GM21515 (cell line): Measurements from ENCODE around the gene LMNB1.
A peak's percentile ranks its signal among the peaks of the same experiment; 100 is the strongest.
"Not testable (repeated sequence)": the region's sequence is repeated elsewhere in the genome, so short reads cannot be mapped to it uniquely, and the experiment has no call there.

Experiments used
- ATAC-seq: cut with Tn5 transposase; IDR thresholded peaks from one replicate; pipeline ENCODE4 v1.9.1; 2021; ENCODE audit not compliant: unreplicated experiment

LMNB1 gene

GRCh38 chr5:126853541-126854307 is 76.8 kb downstream of the LMNB1 start:
- ATAC-seq, result not testable (repeated sequence)

GRCh38 chr5:126854526-126855110 is 77.7 kb downstream of the LMNB1 start:
- no peak for ATAC-seq

DNA sequence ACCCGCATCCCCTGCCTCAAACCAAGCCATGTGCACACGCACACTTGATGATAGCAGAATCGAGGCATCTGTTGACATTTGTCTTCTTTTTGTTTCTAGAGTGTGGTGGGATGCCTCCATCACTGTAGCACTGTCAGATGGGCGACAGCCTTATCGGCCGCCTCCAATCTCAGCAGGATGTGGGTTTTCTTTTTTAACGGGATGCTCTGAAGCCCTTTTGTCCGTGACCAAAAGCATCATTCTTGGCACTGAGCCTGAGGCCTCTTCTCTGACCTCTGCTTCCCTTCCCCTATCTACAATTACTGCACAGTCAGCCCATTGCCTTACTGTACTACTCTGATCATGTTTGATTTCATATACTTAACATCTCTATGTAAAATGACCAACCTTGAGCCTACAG is 78.3 kb downstream of the LMNB1 start:
- no peak for ATAC-seq

DNA sequence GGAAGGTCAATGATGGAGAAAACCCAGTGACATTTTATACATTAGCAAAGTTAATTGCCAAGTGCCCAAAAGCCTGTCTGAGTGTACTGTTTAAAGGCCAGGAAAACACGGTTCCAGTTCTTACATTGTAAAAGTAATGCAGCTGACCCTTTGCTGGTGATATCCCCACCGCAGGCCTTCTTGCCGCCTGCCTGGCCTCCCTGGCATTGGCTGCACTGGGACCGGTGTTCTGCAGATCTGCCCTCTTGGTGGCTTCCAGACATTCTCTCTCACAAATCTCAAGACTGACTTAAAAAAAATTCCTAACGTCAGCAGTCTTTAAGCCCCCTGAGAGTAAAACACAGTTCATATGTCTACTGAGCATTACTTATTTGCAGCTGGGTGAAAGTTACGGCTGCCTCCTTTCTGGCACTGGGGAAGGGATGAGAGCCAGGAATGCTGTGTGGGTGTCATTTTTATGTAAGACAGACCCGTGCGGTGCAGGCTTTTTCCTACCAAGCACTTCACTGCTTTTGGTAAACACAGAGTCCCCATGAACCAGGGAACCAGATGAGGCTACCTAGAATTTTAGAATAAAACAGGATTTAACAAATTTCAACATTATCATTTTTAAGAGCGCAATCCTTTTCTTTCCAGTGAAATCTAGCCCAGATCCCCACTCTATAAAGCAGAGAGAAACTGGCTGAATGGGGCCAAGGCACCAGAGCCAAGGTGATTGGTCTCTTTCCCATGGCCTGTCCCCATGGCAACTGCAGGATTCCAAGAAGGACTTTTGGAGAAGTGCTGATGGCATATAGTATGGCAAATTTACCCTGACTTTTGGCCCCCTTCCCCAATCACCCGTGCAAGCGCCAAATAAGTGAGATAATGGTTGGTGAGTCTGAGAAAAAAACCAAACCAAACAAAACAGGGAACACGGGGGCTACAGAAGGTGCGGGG is 80.8 kb downstream of the LMNB1 start:
- no peak for ATAC-seq

- no peak for ATAC-seq
These were observed 81.5 kb downstream of the LMNB1 start for GRCh38 chr5:126858441-126858840.

DNA sequence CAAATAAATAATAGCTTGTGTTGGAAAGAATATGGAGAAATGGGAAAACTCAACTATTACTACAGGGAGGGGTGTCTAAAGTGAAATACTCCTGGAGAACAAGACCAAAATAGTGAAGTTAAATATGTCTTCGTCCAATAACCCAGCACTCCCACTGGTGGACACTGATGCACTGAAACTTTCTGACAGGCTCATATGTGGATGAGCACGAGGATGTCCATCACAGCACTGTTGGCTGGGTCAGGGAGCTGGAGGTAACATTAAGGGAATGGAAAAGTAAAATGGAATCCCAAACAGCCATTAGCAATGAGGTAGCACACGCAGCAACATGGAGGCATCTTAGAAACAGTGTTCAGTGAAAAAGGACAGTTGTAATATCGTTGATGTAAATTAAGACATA is 86.5 kb downstream of the LMNB1 start:
- ATAC-seq, result no peak

DNA sequence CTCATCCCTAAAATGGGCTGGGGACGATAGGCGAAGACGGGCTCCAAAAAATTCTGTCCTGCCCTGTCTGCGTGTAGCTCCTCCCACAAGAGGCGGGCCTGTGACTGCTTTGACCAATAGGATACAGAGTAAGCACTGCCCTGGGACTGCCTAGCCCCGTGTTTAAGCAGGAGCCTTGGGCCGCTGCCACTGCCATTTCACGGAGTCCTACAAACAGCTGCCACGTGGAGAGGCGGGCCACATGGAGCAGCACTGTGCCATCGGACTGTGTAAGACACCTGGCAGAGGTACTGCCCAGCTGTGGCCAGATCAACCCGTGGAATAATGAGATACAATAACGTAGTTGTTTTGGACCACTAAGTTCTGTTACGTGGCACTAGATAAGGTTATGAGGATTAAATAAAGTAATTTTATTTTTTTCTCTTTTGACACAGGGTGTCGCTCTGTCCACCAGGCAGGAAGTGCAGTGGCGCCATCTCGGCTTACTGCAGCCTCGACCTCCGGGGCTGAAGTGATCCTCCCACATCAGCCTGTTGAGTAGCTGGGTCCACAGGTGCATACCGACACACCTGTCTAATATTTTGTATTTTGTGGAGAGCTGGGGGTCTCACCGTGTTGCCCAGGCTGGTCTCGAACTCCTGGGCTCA is 87.2 kb downstream of the LMNB1 start:
- ATAC-seq, result no peak

DNA sequence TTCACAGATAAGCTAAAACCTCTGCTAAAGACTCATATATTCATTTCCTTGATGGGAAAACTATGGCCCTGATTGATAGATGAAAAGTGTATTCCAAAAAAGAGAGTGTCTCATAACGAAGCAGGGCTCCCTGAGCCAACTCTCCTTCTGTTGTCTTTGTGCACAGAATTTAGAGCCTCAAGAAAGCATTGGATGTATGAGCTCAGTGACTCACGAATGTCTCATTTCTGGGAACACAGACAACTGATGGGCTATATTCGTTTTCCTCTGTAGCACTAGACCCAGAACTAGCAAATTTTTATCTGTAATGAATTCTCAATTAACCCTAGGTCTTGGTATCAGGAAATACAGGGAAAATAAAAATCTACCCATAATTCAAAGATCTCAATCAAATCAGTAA is 88.4 kb downstream of the LMNB1 start:
- no peak for ATAC-seq

- no peak for ATAC-seq
These were observed 90.1 kb downstream of the LMNB1 start for GRCh38 chr5:126866851-126867636.

DNA sequence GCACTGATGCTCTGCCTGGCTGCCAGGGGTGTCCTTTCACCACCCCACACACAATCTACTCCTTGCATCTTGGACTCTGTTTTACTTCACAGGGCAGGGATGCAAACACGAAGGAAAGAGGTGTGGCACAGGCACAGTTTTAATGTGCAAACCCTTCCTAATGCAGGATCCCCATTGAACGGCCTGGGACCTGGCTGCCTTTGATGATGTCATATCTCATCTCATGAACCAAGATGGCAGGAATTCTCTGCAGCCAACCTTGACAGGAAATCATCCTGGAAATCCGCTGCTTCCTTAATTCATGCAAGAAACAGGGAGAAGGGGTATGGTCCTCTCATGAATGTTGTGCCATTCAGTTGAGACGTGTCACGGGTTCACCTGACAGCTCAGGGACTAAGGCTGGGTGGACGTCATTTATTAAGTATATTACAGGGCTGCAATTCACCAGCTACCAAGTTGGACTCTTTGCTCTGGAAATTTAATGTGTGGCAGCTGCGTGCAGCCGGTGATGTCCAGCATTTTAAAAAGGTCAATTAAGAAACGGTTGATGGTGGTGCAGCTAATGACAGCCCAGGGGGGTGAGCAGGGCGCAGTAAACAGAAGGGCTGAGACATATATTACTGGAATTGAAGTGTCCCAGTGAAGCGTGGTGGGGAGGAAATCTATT is 91.5 kb downstream of the LMNB1 start:
- ATAC-seq, result no peak

DNA sequence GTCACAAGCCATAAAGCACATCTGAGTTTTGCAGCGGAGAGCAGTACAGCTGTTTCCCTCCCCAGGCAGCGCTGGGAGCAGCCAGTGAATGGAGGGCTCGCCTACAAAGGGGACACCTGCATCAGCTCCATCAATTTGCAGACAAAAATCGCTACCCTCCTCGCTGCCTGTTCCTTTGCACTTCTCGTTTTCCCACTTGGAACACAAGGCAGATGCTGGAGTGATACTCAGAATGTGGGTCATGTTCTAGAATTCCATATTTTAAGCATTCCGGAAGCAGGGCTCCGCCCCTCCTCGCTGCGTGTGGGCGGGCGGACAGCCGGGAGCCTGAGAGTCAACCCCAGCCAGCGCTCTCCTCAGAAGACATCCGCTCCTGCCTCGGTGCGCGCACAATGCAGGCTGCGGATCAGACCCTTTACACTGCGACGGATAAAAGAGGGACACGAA is 92.1 kb downstream of the LMNB1 start:
- peak; percentile 75 for ATAC-seq

DNA sequence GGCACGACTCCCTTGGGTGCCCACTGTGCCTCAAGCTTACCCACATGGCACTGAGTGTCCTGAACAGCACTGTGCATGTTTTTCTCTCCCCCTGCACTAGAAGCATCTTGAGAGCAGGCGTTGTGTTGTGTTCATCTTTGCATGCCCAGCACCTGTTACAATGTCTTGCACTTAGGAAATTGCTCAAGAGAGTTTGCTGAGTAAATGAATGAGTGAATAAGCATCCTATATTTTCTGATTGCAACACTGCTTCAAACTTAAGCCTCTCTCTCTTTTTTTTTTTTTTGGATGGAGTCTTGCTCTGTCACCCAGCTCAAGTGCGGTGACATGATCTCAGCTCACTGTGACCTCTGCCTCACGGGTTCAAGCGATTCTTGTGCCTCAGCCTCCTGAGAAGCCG is 94.5 kb downstream of the LMNB1 start:
- ATAC-seq, result no peak

GRCh38 chr5:126872561-126873354 is 95.8 kb downstream of the LMNB1 start:
- ATAC-seq, result no peak

GRCh38 chr5:126875303-126875785 is 98.4 kb downstream of the LMNB1 start:
- ATAC-seq, result no peak

GRCh38 chr5:126877602-126878001 is 100.7 kb downstream of the LMNB1 start:
- no peak for ATAC-seq

DNA sequence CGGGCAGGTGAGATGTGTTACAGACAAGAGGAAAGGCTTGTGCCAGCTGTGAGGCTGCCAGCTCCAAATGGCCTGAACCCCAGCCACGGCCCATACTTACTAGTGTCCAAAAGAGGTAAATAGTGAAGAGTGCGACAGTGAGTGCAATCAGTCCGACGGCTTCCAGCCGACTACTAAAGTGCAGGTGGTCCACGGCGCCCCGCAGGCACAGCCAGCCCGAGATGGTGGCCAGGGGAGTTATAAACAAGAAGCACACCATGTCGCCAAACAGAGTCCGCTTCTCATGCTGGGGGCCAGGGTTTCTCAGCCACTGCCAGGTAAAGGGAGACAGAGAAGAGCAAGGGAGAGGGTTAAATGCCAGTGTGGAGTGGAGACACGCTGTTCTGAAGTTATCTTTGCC is 101.1 kb downstream of the LMNB1 start:
- ATAC-seq, result no peak

DNA sequence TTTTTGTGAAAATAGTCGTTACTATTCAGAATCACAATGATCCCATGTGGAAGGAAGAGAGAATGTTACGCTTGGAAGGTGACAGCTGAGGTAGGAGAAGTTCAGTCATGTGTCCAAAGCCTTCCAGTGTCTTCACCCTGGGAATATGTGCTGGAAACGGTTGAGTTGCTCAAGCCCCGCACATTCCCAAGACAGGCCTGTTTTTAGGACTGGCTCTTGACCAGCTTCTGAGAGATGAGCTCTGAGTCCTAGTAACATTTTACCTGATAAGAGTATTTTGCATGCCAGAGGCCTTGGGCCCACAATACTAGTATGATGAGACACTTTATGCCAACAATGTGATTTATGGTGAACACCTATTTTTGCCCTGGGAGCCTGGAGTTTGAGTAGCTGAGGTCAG is 101.7 kb downstream of the LMNB1 start:
- no peak for ATAC-seq

GRCh38 chr5:126881821-126882600 is 105.1 kb downstream of the LMNB1 start:
- no peak for ATAC-seq
